ENCODE results near the gene RAB1A.

RAB1A gene

GRCh38 chr2:65098741-65099140, 31.2 kb downstream of the RAB1A start:
- no peak overlapping the region for H3K9ac ChIP-seq (ENCODE audit: low read depth in 1 of 2, low read length in 2 of 2)
- H3K4me3 ChIP-seq (ENCODE audit: low read depth in 1 of 2, low read length in 2 of 2) = no peak overlapping the region
- no peaks in the 10 kb centered on the region for H3K4me1 ChIP-seq (ENCODE audit: control insufficient read depth in 1 of 2, insufficient read depth in 2 of 2, low read length in 2 of 2)
- H3K36me3 ChIP-seq (ENCODE audit: control insufficient read depth in 1 of 2, insufficient read depth in 2 of 2, low read length in 2 of 2) = peaks cover 14 to 60% of the 10 kb centered on the region in 2 donors
- H3K27me3 ChIP-seq (ENCODE audit: control insufficient read depth in 1 of 2, insufficient read depth in 2 of 2, low read length in 2 of 2) = no peaks in the 10 kb centered on the region
- no peaks in the 10 kb centered on the region for H3K9me3 ChIP-seq (ENCODE audit: control insufficient read depth in 1 of 2, low read length in 2 of 2)
- no peak overlapping the region for H3K27ac ChIP-seq (ENCODE audit: low read depth, low read length)

- H3K27ac ChIP-seq (ENCODE audit: low read depth, low read length) = no peak overlapping the region
- H3K9me3 ChIP-seq (ENCODE audit: control insufficient read depth in 1 of 2, low read length in 2 of 2) = no peaks in the 10 kb centered on the region
- peaks cover 15 to 58% of the 10 kb centered on the region in 2 donors for H3K36me3 ChIP-seq (ENCODE audit: control insufficient read depth in 1 of 2, insufficient read depth in 2 of 2, low read length in 2 of 2)
- no peaks in the 10 kb centered on the region for H3K4me1 ChIP-seq (ENCODE audit: control insufficient read depth in 1 of 2, insufficient read depth in 2 of 2, low read length in 2 of 2)
- H3K4me3 ChIP-seq (ENCODE audit: low read depth in 1 of 2, low read length in 2 of 2) = no peak overlapping the region
- no peaks in the 10 kb centered on the region for H3K27me3 ChIP-seq (ENCODE audit: control insufficient read depth in 1 of 2, insufficient read depth in 2 of 2, low read length in 2 of 2)
- no peak overlapping the region for H3K9ac ChIP-seq (ENCODE audit: low read depth in 1 of 2, low read length in 2 of 2)
These were observed 32.1 kb downstream of the RAB1A start for GRCh38 chr2:65097844-65098243.

GRCh38 chr2:65096948-65097347, 33.0 kb downstream of the RAB1A start:
- Histone ChIP-seq H3K27me3 (ENCODE audit: control insufficient read depth in 1 of 2, insufficient read depth in 2 of 2, low read length in 2 of 2) (no peaks in the 10 kb centered on the region), H3K4me1 (ENCODE audit: control insufficient read depth in 1 of 2, insufficient read depth in 2 of 2, low read length in 2 of 2) (no peaks in the 10 kb centered on the region), H3K27ac (ENCODE audit: low read depth, low read length) (no peak overlapping the region), H3K36me3 (ENCODE audit: control insufficient read depth in 1 of 2, insufficient read depth in 2 of 2, low read length in 2 of 2) (peaks cover 16 to 56% of the 10 kb centered on the region in 2 donors), H3K9ac (ENCODE audit: low read depth in 1 of 2, low read length in 2 of 2) (no peak overlapping the region), H3K9me3 (ENCODE audit: control insufficient read depth in 1 of 2, low read length in 2 of 2) (no peaks in the 10 kb centered on the region), H3K4me3 (ENCODE audit: low read depth in 1 of 2, low read length in 2 of 2) (no peak overlapping the region)

- peaks cover 26 to 62% of the 10 kb centered on the region in 2 donors for H3K36me3 ChIP-seq (ENCODE audit: control insufficient read depth in 1 of 2, insufficient read depth in 2 of 2, low read length in 2 of 2)
These were observed 36.7 kb downstream of the RAB1A start for GRCh38 chr2:65093211-65093610.

DNA sequence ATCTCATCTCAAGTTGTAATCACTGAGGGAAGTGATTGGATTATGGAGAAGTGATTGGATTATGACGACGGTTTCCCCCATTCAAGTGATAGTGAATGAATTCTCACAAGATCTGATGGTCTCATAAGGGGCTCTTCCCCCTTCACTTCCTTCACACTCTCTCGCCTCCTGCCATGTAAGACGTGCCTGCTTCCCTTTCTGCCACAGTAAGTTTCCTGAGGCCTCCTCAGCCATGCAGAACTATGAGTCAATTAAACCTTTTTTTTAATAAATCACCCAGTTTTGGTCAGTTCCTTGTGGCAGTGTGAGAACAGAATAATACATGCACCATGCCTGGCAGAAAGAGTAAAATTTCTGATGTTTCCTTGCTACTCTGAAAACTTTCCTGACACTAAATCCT, 37.1 kb downstream of the RAB1A start:
- Histone ChIP-seq H3K27me3 (ENCODE audit: control insufficient read depth in 1 of 2, insufficient read depth in 2 of 2, low read length in 2 of 2) (no peaks in the 10 kb centered on the region), H3K9me3 (ENCODE audit: control insufficient read depth in 1 of 2, low read length in 2 of 2) (no peaks in the 10 kb centered on the region), H3K9ac (ENCODE audit: low read depth in 1 of 2, low read length in 2 of 2) (no peak overlapping the region), H3K27ac (ENCODE audit: low read depth, low read length) (no peak overlapping the region), H3K4me1 (ENCODE audit: control insufficient read depth in 1 of 2, insufficient read depth in 2 of 2, low read length in 2 of 2) (no peaks in the 10 kb centered on the region), H3K36me3 (ENCODE audit: control insufficient read depth in 1 of 2, insufficient read depth in 2 of 2, low read length in 2 of 2) (peaks cover 30 to 66% of the 10 kb centered on the region in 2 donors), H3K4me3 (ENCODE audit: low read depth in 1 of 2, low read length in 2 of 2) (no peak overlapping the region)

More at GRCh38 chr2:65093211-65093610, 36.7 kb downstream of the RAB1A start:
- Histone ChIP-seq H3K9ac (ENCODE audit: low read depth in 1 of 2, low read length in 2 of 2) (no peak overlapping the region), H3K27ac (ENCODE audit: low read depth, low read length) (no peak overlapping the region), H3K4me1 (ENCODE audit: control insufficient read depth in 1 of 2, insufficient read depth in 2 of 2, low read length in 2 of 2) (no peaks in the 10 kb centered on the region), H3K9me3 (ENCODE audit: control insufficient read depth in 1 of 2, low read length in 2 of 2) (no peaks in the 10 kb centered on the region), H3K4me3 (ENCODE audit: low read depth in 1 of 2, low read length in 2 of 2) (no peak overlapping the region), H3K27me3 (ENCODE audit: control insufficient read depth in 1 of 2, insufficient read depth in 2 of 2, low read length in 2 of 2) (no peaks in the 10 kb centered on the region)

DNA sequence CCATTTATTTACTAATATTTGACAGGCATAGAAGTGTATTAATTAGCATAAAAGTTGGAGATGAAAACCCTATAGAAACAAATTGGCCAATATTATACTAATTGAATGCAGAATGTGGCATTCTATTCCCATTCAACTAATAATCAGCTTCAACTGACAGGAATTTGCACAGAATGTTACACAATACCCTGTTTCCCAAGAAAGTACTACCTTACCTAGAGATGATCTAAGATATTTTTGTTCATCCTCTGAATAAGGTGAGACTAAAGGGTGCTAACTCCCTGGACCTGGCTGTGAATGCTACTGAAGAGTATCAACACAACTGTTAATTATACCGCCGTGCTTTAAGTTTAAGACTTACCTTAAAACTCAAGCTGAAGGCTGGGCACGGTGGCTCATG, 44.8 kb downstream of the RAB1A start:
- no peak overlapping the region for H3K27ac ChIP-seq (ENCODE audit: low read depth, low read length)
- no peak overlapping the region for H3K9ac ChIP-seq (ENCODE audit: low read depth in 1 of 2, low read length in 2 of 2)
- H3K9me3 ChIP-seq (ENCODE audit: control insufficient read depth in 1 of 2, low read length in 2 of 2) = no peaks in the 10 kb centered on the region
- H3K4me3 ChIP-seq (ENCODE audit: low read depth in 1 of 2, low read length in 2 of 2) = no peak overlapping the region
- H3K4me1 ChIP-seq (ENCODE audit: control insufficient read depth in 1 of 2, insufficient read depth in 2 of 2, low read length in 2 of 2) = no peaks in the 10 kb centered on the region
- H3K27me3 ChIP-seq (ENCODE audit: control insufficient read depth in 1 of 2, insufficient read depth in 2 of 2, low read length in 2 of 2) = no peaks in the 10 kb centered on the region
- H3K36me3 ChIP-seq (ENCODE audit: control insufficient read depth in 1 of 2, insufficient read depth in 2 of 2, low read length in 2 of 2) = peaks cover 41 to 84% of the 10 kb centered on the region in 2 donors

DNA sequence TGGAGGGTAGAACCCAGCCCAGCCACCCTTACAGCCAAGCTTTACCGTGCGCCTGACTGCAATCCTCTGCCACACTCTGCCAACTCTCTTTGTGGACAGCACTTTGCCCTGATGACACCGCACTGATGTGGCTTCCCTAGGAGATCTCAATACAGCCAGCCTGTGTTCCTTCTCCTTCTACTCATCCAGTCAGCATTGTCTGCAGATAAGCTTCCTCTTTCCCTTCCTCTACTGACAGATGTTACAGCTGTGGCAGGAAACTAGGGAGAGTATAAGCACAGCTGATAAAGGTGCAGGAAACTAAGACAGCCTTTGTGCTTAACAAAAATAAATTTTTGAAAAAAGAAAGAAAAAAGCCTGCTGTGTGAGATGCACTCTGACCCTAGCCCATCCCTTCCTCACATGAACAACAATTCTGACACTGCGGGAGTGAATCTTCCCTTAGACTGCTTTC, 48.6 kb downstream of the RAB1A start:
- Histone ChIP-seq H3K27ac (ENCODE audit: low read depth, low read length) (no peak overlapping the region), H3K9ac (ENCODE audit: low read depth in 1 of 2, low read length in 2 of 2) (no peak overlapping the region), H3K36me3 (ENCODE audit: control insufficient read depth in 1 of 2, insufficient read depth in 2 of 2, low read length in 2 of 2) (peaks cover 43 to 64% of the 10 kb centered on the region in 2 donors), H3K4me1 (ENCODE audit: control insufficient read depth in 1 of 2, insufficient read depth in 2 of 2, low read length in 2 of 2) (peaks cover 5% of the 10 kb centered on the region in 2 donors), H3K9me3 (ENCODE audit: control insufficient read depth in 1 of 2, low read length in 2 of 2) (no peaks in the 10 kb centered on the region), H3K4me3 (ENCODE audit: low read depth in 1 of 2, low read length in 2 of 2) (no peak overlapping the region), H3K27me3 (ENCODE audit: control insufficient read depth in 1 of 2, insufficient read depth in 2 of 2, low read length in 2 of 2) (no peaks in the 10 kb centered on the region)

DNA sequence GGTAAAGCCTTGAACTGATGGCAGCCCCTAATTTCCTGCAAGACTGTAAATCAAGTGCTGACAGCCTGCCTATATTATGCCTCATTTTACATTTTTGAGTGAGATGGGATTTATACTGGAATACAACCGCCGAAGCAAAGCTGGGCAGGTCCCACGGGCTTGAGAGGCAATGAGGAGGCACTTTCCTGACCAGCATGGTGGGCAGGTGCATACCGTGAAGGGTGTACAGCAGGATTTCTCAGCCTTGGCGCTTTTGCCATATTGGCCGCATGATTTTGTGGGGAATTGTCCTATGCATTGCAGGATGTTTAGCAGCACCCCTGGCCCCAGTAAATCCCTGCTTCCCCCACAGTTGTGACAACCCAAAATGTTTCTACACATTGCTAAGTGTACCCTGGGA, 50.9 kb downstream of the RAB1A start:
- H3K27ac ChIP-seq (ENCODE audit: low read depth, low read length) = no peak overlapping the region
- no peaks in the 10 kb centered on the region for H3K9me3 ChIP-seq (ENCODE audit: control insufficient read depth in 1 of 2, low read length in 2 of 2)
- H3K36me3 ChIP-seq (ENCODE audit: control insufficient read depth in 1 of 2, insufficient read depth in 2 of 2, low read length in 2 of 2) = peaks cover 29 to 47% of the 10 kb centered on the region in 2 donors
- H3K4me3 ChIP-seq (ENCODE audit: low read depth in 1 of 2, low read length in 2 of 2) = no peak overlapping the region
- no peak overlapping the region for H3K9ac ChIP-seq (ENCODE audit: low read depth in 1 of 2, low read length in 2 of 2)
- no peaks in the 10 kb centered on the region for H3K27me3 ChIP-seq (ENCODE audit: control insufficient read depth in 1 of 2, insufficient read depth in 2 of 2, low read length in 2 of 2)
- H3K4me1 ChIP-seq (ENCODE audit: control insufficient read depth in 1 of 2, insufficient read depth in 2 of 2, low read length in 2 of 2) = peaks cover 13% of the 10 kb centered on the region in 2 donors

GRCh38 chr2:65077898-65078297, 52.0 kb downstream of the RAB1A start:
- no peaks in the 10 kb centered on the region for H3K27me3 ChIP-seq (ENCODE audit: control insufficient read depth in 1 of 2, insufficient read depth in 2 of 2, low read length in 2 of 2)
- peaks cover 22 to 45% of the 10 kb centered on the region in 2 donors for H3K36me3 ChIP-seq (ENCODE audit: control insufficient read depth in 1 of 2, insufficient read depth in 2 of 2, low read length in 2 of 2)
- H3K27ac ChIP-seq (ENCODE audit: low read depth, low read length) = no peak overlapping the region
- peaks cover 13% of the 10 kb centered on the region in 2 donors for H3K4me1 ChIP-seq (ENCODE audit: control insufficient read depth in 1 of 2, insufficient read depth in 2 of 2, low read length in 2 of 2)
- no peak overlapping the region for H3K9ac ChIP-seq (ENCODE audit: low read depth in 1 of 2, low read length in 2 of 2)
- H3K4me3 ChIP-seq (ENCODE audit: low read depth in 1 of 2, low read length in 2 of 2) = no peak overlapping the region
- no peaks in the 10 kb centered on the region for H3K9me3 ChIP-seq (ENCODE audit: control insufficient read depth in 1 of 2, low read length in 2 of 2)

DNA sequence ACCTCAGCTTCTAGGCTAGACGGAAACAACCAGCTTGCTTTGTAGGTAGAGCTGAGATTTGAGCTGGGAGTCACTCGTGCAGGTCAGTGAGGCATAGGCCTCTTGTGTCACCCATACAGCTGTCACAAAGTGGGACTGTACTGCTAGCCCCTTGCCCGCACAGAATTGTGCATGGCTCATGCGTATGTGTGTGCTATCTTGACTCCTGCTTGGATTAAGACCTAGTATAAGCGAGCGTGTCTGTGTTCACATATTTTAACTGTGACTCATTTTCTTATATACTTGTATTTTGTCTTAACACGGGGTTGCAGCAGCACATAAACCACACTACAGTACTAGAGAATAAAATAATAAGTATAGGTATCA, 53.6 kb downstream of the RAB1A start:
- H3K27ac ChIP-seq (ENCODE audit: low read depth, low read length) = peak overlapping the region; percentile 48
- H3K36me3 ChIP-seq (ENCODE audit: control insufficient read depth in 1 of 2, insufficient read depth in 2 of 2, low read length in 2 of 2) = peaks cover 16 to 49% of the 10 kb centered on the region in 2 donors
- no peaks in the 10 kb centered on the region for H3K27me3 ChIP-seq (ENCODE audit: control insufficient read depth in 1 of 2, insufficient read depth in 2 of 2, low read length in 2 of 2)
- no peak overlapping the region for H3K9ac ChIP-seq (ENCODE audit: low read depth in 1 of 2, low read length in 2 of 2)
- no peak overlapping the region for H3K4me3 ChIP-seq (ENCODE audit: low read depth in 1 of 2, low read length in 2 of 2)
- peaks cover 14 to 15% of the 10 kb centered on the region in 2 donors for H3K4me1 ChIP-seq (ENCODE audit: control insufficient read depth in 1 of 2, insufficient read depth in 2 of 2, low read length in 2 of 2)
- H3K9me3 ChIP-seq (ENCODE audit: control insufficient read depth in 1 of 2, low read length in 2 of 2) = no peaks in the 10 kb centered on the region

All from duodenal mucosa (tissue), 2 donors.